Type B pancreatic cell (in vitro differentiated cells): Measurements from ENCODE around the gene PEX7. TPM values are rescaled to one million over a fixed set of nuclear protein-coding genes. Genes with fewer than 3 reads are reported as not detected.
"Not testable (repeated sequence)": the region's sequence is repeated elsewhere in the genome, so short reads cannot be mapped to it uniquely, and the experiment has no call there.

Experiments used
- DNase-seq: peaks from one replicate; pipeline ENCODE4 v3.0.0; 2021; ENCODE audit warnings: mixed read lengths; ENCODE audit not compliant: unreplicated experiment; ENCODE audit errors: extremely low spot score
- H3K27ac Mint-ChIP-seq: 2 replicates; pipeline ENCODE4 v1.8.0; 2021; ENCODE audit warnings: mild to moderate bottlenecking, mixed read lengths
- H3K27me3 Mint-ChIP-seq: 2 replicates; pipeline ENCODE4 v1.8.0; 2021; ENCODE audit warnings: mixed read lengths
- H3K36me3 Mint-ChIP-seq: 2 replicates; pipeline ENCODE4 v1.8.0; 2021; ENCODE audit warnings: mixed read lengths
- H3K4me1 Mint-ChIP-seq: one replicate; pipeline ENCODE4 v1.8.0; 2021; ENCODE audit warnings: mixed read lengths; ENCODE audit not compliant: unreplicated experiment
- H3K4me3 Mint-ChIP-seq: 2 replicates; pipeline ENCODE4 v1.8.0; 2021; ENCODE audit warnings: mild to moderate bottlenecking, mixed read lengths
- H3K9me3 Mint-ChIP-seq: 2 replicates; pipeline ENCODE4 v1.8.0; 2021; ENCODE audit warnings: mixed read lengths
- total RNA-seq: library from RNA; stranded (reverse); gene quantifications from 2 replicates; pipeline ENCODE4 v1.2.1, GENCODE V29; 2021; ENCODE audit warnings: low replicate concordance
- TF ChIP-seq, protein P1 (sequence below): fragments of 200-600 bp; sonication (generic); conservative IDR thresholded peaks from 2 replicates; pipeline ENCODE4 v1.5.0; 2021; ENCODE audit warnings: antibody characterized with exemption, mild to moderate bottlenecking

PEX7 gene
- total RNA-seq, 1 donor from 2014 or later, result 5.4 TPM

DNA sequence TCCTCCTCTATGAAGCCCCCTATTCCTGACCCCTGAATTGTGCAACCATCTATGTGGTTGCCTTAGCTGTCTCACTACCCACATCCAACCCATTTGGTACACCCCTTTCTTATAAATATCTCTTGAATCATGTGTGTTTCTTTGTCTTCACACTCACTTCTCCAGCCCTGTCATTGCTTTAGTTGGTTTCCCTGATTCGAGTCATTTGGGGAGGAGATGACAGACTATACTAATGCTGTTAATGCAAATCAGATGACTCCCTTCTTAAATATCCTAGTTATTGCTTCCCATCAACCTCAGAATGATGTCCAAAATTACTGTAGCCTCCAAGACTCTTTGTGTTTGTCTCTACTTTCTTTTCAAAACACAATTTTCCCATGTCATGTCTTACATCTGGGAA is 122.7 kb downstream of the PEX7 start:
- TF ChIP-seq, protein P1, sequence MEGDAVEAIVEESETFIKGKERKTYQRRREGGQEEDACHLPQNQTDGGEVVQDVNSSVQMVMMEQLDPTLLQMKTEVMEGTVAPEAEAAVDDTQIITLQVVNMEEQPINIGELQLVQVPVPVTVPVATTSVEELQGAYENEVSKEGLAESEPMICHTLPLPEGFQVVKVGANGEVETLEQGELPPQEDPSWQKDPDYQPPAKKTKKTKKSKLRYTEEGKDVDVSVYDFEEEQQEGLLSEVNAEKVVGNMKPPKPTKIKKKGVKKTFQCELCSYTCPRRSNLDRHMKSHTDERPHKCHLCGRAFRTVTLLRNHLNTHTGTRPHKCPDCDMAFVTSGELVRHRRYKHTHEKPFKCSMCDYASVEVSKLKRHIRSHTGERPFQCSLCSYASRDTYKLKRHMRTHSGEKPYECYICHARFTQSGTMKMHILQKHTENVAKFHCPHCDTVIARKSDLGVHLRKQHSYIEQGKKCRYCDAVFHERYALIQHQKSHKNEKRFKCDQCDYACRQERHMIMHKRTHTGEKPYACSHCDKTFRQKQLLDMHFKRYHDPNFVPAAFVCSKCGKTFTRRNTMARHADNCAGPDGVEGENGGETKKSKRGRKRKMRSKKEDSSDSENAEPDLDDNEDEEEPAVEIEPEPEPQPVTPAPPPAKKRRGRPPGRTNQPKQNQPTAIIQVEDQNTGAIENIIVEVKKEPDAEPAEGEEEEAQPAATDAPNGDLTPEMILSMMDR, result no peak
- DNase-seq, result no peak
- H3K36me3 Mint-ChIP-seq, result peaks cover 3% of the 10 kb centered on the region
- no peak overlapping the region for H3K27ac Mint-ChIP-seq
- H3K4me3 Mint-ChIP-seq, result no peak overlapping the region
- H3K9me3 Mint-ChIP-seq, result peaks cover 4% of the 10 kb centered on the region
- H3K27me3 Mint-ChIP-seq, result peaks cover 3% of the 10 kb centered on the region
- H3K4me1 Mint-ChIP-seq, result no peaks in the 10 kb centered on the region

- TF ChIP-seq, protein P1, result no peak
- H3K27ac Mint-ChIP-seq, result no peak overlapping the region
- peaks cover 3% of the 10 kb centered on the region for H3K27me3 Mint-ChIP-seq
- H3K4me1 Mint-ChIP-seq, result no peaks in the 10 kb centered on the region
- H3K9me3 Mint-ChIP-seq, result peaks cover 4% of the 10 kb centered on the region
- no peak for DNase-seq
- peaks cover 3% of the 10 kb centered on the region for H3K36me3 Mint-ChIP-seq
- no peak overlapping the region for H3K4me3 Mint-ChIP-seq
Observed at GRCh38 chr6:136945711-136946121, 123.3 kb downstream of the PEX7 start.

- H3K4me3 Mint-ChIP-seq, result no peak overlapping the region
- H3K27me3 Mint-ChIP-seq, result peaks cover 3% of the 10 kb centered on the region
- no peak for DNase-seq
- peaks cover 4% of the 10 kb centered on the region for H3K9me3 Mint-ChIP-seq
- H3K27ac Mint-ChIP-seq, result no peak overlapping the region
- TF ChIP-seq, protein P1, result no peak
- H3K36me3 Mint-ChIP-seq, result peaks cover 3% of the 10 kb centered on the region
- no peaks in the 10 kb centered on the region for H3K4me1 Mint-ChIP-seq
Observed at GRCh38 chr6:136947037-136947436, 124.6 kb downstream of the PEX7 start.

- not testable (repeated sequence) for H3K36me3 Mint-ChIP-seq, H3K4me3 Mint-ChIP-seq, H3K9me3 Mint-ChIP-seq, H3K27ac Mint-ChIP-seq, H3K27me3 Mint-ChIP-seq, H3K4me1 Mint-ChIP-seq, DNase-seq
Observed at GRCh38 chr6:136949957-136950356, 127.6 kb downstream of the PEX7 start.

- no peak for DNase-seq
- Mint-ChIP-seq H3K9me3 (peaks cover 4% of the 10 kb centered on the region), H3K4me3 (no peak overlapping the region), H3K36me3 (peaks cover 3% of the 10 kb centered on the region), H3K4me1 (no peaks in the 10 kb centered on the region), H3K27ac (no peak overlapping the region), H3K27me3 (peaks cover 3% of the 10 kb centered on the region)
- TF ChIP-seq, protein P1, result no peak
Observed at GRCh38 chr6:136950436-136951126, 128.2 kb downstream of the PEX7 start.

GRCh38 chr6:136952714-136953260 is 130.4 kb downstream of the PEX7 start:
- H3K4me3 Mint-ChIP-seq, result no peak overlapping the region
- no peak overlapping the region for H3K27ac Mint-ChIP-seq
- H3K9me3 Mint-ChIP-seq, result peaks cover 4% of the 10 kb centered on the region
- no peak for DNase-seq
- peaks cover 5% of the 10 kb centered on the region for H3K4me1 Mint-ChIP-seq
- no peaks in the 10 kb centered on the region for H3K27me3 Mint-ChIP-seq
- TF ChIP-seq, protein P1, result no peak
- H3K36me3 Mint-ChIP-seq, result peaks cover 3% of the 10 kb centered on the region
